Uterus (tissue), 4 donors: ENCODE measurements around the gene SEL1L2. TPM values are rescaled to one million over a fixed set of nuclear protein-coding genes. Genes with fewer than 3 reads are reported as not detected.

Experiments used
- DNase-seq, 2 donors: peaks; one replicate each; pipeline ENCODE4 v3.0.0-alpha.2; 2019 to 2020
- H3K27ac ChIP-seq, 2 donors: fragments of 200-600 bp; sonication (generic); 1 replicate in 1 of 2; 2 replicates in 1 of 2; pipeline ENCODE4 v1.5.1; 2016 to 2018
- H3K27me3 ChIP-seq, 2 donors: fragments of 200-600 bp; sonication (generic); one replicate each; pipeline ENCODE4 v1.5.1; 2018 to 2019; ENCODE audit warnings: control low read depth in 1 of 2
- H3K36me3 ChIP-seq, 2 donors: fragments of 200-600 bp; sonication (generic); one replicate each; pipeline ENCODE4 v1.5.1; 2019; ENCODE audit warnings: control low read depth in 1 of 2
- H3K4me1 ChIP-seq, 2 donors: fragments of 200-600 bp; sonication (generic); one replicate each; pipeline ENCODE4 v1.5.1; 2018 to 2019; ENCODE audit warnings: control low read depth in 1 of 2
- H3K4me3 ChIP-seq, 2 donors: fragments of 200-600 bp; sonication (generic); 1 replicate in 1 of 2; 2 replicates in 1 of 2; pipeline ENCODE4 v1.5.1; 2018 to 2019; ENCODE audit warnings: mild to moderate bottlenecking in 1 of 2
- H3K9me3 ChIP-seq, 2 donors: fragments of 200-600 bp; sonication (generic); one replicate each; pipeline ENCODE4 v1.5.1; 2019; ENCODE audit warnings: control low read depth in 1 of 2
- CTCF ChIP-seq, 4 experiments: fragments of 200-600 bp in 2 of 4; fragments of 450-650 bp in 2 of 4; sonication (generic) in 2 of 4; IDR thresholded peaks; one replicate each; pipeline ENCODE4 v1.5.1; 2016 to 2019; ENCODE audit warnings: antibody characterized with exemption in 4 of 4, mild to moderate bottlenecking in 2 of 4, moderate library complexity in 1 of 4
- POLR2A ChIP-seq, 2 donors: fragments of 450-650 bp; IDR thresholded peaks; one replicate each; pipeline ENCODE4 v1.6.1; 2016; ENCODE audit warnings: antibody characterized with exemption in 2 of 2, mild to moderate bottlenecking in 1 of 2, moderate library complexity in 1 of 2
- intact Hi-C: fragments of 100-400 bp; cut with DNase I; formaldehyde crosslinking; loops from one replicate; pipeline ENCODE4 v1.15.1; 2023; ENCODE audit warnings: low total_unique reads
- total RNA-seq, 4 donors: library from RNA; depleted of rRNA in 3 of 4; stranded (reverse); fragments of >200 nt in 3 of 4; gene quantifications; one replicate each; pipeline versions ENCODE4 v1.1.0 to v1.2.4, GENCODE V29; 2014 to 2023
- donor health status: DM: yes; HTN: yes; CAD: no.

Gene SEL1L2
- total RNA-seq, 4 donors from 2014 or later = 1.0 to 3.8 (median 2.3) TPM

- no peak for DNase-seq
- H3K4me3 ChIP-seq = no peak overlapping the region
- H3K36me3 ChIP-seq = no peaks in the 10 kb centered on the region
- no peak for TF ChIP-seq CTCF (IDR thresholded peaks at IDR 0.05)
- TF ChIP-seq POLR2A (IDR thresholded peaks at IDR 0.05) = no peak
- H3K27ac ChIP-seq = peak overlapping the region in 1 of 2 donors; percentile 68
- no peaks in the 10 kb centered on the region for H3K27me3 ChIP-seq
- no peaks in the 10 kb centered on the region for H3K4me1 ChIP-seq
- intact Hi-C loops = no loop called here
- no peaks in the 10 kb centered on the region for H3K9me3 ChIP-seq
Measured at GRCh38 chr20:13878566-13878965, 111.8 kb downstream of the SEL1L2 start.

GRCh38 chr20:13877793-13878192, 112.6 kb downstream of the SEL1L2 start:
- Histone ChIP-seq H3K36me3 (no peaks in the 10 kb centered on the region), H3K27ac (peak overlapping the region in 1 of 2 donors; percentile 68), H3K27me3 (no peaks in the 10 kb centered on the region), H3K4me3 (no peak overlapping the region), H3K4me1 (no peaks in the 10 kb centered on the region), H3K9me3 (no peaks in the 10 kb centered on the region)
- intact Hi-C loops = no loop called here
- no peak for DNase-seq
- TF ChIP-seq POLR2A (IDR thresholded peaks at IDR 0.05) (no peak), CTCF (IDR thresholded peaks at IDR 0.05) (no peak)

- intact Hi-C loops = no loop called here
- no peaks in the 10 kb centered on the region for H3K4me1 ChIP-seq
- no peak for TF ChIP-seq CTCF (IDR thresholded peaks at IDR 0.05)
- no peak for TF ChIP-seq POLR2A (IDR thresholded peaks at IDR 0.05)
Measured at GRCh38 chr20:13875265-13875811, 115.1 kb downstream of the SEL1L2 start.

GRCh38 chr20:13874394-13875157, 115.8 kb downstream of the SEL1L2 start:
- peak overlapping the region; percentile 57 to 61 for H3K27ac ChIP-seq
- H3K27me3 ChIP-seq = no peaks in the 10 kb centered on the region
- H3K36me3 ChIP-seq = no peaks in the 10 kb centered on the region
- TF ChIP-seq POLR2A (IDR thresholded peaks at IDR 0.05) (no peak), CTCF (IDR thresholded peaks at IDR 0.05) (no peak)
- no peaks in the 10 kb centered on the region for H3K9me3 ChIP-seq
- no peak overlapping the region for H3K4me3 ChIP-seq
- H3K4me1 ChIP-seq = no peaks in the 10 kb centered on the region
- intact Hi-C loops = no loop called here
- no peak for DNase-seq

More at GRCh38 chr20:13875265-13875811, 115.1 kb downstream of the SEL1L2 start:
- no peak for DNase-seq
- Histone ChIP-seq H3K27ac (peak overlapping the region; percentile 57 to 61), H3K27me3 (no peaks in the 10 kb centered on the region), H3K36me3 (no peaks in the 10 kb centered on the region), H3K4me3 (no peak overlapping the region), H3K9me3 (no peaks in the 10 kb centered on the region)

GRCh38 chr20:13873831-13874230, 116.6 kb downstream of the SEL1L2 start:
- DNase-seq = no peak
- Histone ChIP-seq H3K27me3 (no peaks in the 10 kb centered on the region), H3K9me3 (no peaks in the 10 kb centered on the region), H3K27ac (peak overlapping the region; percentile 57 to 61), H3K4me1 (no peaks in the 10 kb centered on the region), H3K36me3 (no peaks in the 10 kb centered on the region), H3K4me3 (no peak overlapping the region)
- intact Hi-C loops = no loop called here
- TF ChIP-seq CTCF (IDR thresholded peaks at IDR 0.05) = no peak
- no peak for TF ChIP-seq POLR2A (IDR thresholded peaks at IDR 0.05)
